HG03342 (cell line): ENCODE results near the gene WNT7A.

Experiments used
- ATAC-seq: cut with Tn5 transposase; IDR thresholded peaks from one replicate; pipeline ENCODE4 v1.9.1; 2021; ENCODE audit warnings: mild to moderate bottlenecking, moderate library complexity; ENCODE audit not compliant: unreplicated experiment

The WNT7A gene

DNA sequence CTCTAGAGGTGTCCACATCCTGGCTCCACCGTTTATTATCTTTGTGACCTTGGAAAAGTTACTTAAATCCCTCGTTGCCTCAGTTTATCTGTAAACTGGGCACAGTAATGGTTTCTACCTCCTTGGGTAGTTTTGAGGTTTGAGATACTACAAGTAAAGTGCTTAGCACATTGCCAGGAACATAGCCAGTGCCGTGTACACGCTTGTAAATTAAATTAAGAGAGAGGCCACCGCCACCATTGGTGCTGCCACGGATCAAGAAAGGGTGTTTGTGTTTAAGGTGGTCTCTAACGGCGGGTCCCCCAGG is 5.8 kb upstream of the WNT7A start:
- ATAC-seq = no peak

DNA sequence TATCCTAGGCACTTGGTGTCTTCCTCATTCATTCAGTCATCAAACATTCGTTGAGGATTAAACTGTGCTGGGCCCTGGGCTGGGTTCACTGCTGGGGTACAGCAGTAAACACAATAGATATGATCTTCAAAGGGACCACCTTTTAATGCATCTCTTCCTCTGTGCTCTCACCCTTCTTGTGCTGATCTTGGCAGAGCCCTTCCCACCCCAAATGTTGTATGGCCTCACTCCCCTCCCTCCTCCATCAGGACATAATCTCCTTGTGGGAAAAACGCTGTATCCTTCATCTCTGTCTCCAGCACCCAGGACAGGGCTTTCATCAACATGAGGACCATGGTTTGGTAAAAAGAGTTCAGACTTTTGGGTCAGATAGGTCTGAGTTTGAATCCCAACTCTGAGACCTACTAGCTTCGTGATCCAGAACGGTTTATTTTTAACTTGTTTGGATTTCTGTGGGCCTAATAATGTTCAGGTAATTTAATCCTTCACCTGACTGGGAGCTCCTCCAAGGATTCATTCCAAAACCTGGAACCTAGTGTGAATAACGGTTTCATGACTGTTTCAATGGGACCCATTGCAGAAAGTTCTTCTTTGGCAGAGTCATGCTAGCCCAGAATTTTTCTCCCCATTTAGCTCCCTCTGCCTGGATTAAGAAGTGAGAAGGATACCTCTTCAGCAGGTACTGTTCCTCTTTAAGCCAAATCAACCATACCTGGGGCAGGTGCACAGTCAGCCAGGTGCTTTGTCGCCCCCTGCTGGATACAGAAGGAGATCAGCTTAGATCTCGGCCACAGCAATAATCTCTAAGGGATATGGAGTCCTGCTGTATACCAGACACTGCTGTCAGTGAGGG is 5.2 kb upstream of the WNT7A start:
- ATAC-seq = no peak

GRCh38 chr3:13883681-13884080 is 3.8 kb upstream of the WNT7A start:
- no peak for ATAC-seq

DNA sequence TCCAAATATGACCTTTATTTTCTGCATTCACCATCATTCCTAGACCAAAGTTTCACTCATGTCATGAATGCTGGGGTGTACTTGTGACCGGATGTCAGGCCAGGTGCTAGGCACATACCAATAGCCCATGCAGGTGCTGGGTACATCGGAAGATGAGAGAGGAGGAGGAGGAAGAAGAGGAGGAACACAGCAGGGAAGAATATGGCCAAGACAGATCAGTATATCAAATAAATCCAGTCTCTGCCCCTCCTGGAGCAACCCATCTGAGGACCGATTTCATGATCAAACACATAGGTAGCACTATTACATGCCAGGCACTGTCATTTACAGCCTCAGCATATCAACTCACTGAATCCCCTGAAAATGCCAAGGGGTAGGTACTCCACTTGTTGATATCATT is 3.0 kb upstream of the WNT7A start:
- no peak for ATAC-seq

DNA sequence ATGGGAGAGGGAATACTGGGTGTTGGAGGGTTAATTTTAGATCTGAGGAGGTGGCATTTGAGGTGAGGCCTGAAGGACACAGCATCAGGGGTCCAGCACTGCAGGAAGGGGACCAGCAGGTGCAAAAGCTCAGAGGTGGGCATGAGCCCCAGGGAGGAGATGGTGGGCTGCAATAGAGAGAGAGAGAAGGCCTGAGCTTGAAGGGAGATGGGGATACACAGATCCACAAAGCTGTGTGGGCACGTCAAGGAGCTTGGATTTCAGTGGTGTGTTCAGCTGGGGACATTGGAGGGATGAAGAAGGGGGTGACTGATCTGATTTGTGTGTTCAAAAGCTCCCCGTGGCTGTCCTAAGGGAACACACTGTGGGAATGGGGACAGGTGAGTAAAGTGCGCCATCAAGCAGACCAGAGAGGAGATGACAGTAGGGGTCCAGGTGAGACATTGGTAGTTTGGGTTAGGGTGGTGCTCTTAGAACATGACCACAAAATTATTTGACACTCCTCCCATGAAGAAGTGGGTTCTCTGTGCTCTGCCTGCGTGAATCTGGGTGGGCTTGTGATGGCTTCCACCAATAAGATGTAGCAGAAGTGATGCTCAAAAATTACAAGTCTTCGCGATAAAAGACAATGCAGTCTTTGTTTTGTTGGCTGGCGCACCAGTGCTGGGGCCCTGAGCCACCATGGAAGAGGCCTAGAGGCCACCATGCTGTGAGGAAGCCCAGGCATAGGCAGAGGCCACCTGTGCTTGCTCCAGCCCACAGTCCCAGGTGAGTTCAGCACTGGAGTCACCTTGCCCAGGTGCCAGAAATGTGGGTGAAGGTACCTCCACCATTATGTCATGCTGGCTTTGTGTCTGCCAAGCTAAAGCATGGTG is 1.9 kb upstream of the WNT7A start:
- no peak for ATAC-seq

DNA sequence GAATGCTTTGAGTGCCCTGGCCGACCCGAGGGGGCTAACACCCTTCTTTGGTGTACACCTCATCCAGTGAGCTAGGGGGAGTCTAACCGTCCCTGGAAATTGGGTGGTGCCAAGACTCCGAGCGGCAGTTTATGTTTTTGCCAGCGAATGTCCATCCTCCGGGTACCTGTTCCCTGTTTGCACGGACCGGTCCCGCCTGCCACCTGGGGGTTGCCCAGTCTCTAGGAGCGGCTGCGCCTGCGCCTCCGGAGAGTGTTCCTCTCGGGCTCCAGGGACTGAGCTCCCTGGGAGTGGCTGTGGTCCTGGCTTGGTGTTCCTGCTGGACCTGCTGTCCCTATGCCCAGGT is 913 bp upstream of the WNT7A start:
- no peak for ATAC-seq

DNA sequence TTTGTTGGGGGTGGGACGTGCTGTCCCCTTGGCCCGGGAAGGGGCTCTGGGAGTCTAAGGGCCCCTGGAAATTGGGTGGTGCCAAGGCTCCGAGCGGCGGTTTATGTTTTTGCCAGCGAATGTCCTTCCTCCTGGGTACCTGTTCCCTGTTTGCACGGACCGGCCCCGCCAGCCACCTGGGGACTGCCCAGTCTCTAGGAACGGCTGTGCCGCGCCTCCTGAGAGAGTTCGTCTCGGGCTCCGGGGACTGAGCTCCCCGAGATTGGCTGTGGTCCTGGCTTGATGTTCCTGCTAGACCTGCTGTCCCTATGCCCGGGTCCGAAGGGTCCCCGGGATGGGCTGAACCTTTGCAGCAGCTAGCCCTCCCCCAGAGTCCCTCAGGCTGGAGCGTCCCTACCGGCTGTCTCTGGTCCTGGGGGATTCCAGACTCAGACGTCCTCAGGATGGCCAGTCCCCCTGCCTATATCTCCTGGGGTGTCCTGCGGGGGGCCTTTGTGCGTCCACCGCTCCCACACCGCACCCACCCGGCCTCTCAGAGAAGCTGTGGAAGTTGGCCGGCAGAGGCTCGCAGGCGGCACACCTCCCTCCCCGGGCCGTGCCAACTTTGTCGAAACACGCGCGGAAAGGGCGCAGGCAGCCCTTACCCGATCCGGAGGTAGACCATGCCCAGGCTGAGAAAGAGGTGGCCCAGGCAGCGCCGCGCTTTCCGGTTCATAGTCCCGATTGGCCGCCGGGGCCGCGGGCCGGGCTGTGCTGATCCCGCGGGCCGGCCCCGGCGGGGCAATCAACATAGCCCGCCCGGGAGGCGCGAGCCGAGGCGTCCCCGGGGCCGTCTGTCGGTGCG is 547 bp downstream of the WNT7A start:
- ATAC-seq = no peak

- no peak for ATAC-seq
These were observed 1.4 kb downstream of the WNT7A start for GRCh38 chr3:13878281-13879101.

- ATAC-seq = no peak
These were observed 2.0 kb downstream of the WNT7A start for GRCh38 chr3:13877911-13878280.

DNA sequence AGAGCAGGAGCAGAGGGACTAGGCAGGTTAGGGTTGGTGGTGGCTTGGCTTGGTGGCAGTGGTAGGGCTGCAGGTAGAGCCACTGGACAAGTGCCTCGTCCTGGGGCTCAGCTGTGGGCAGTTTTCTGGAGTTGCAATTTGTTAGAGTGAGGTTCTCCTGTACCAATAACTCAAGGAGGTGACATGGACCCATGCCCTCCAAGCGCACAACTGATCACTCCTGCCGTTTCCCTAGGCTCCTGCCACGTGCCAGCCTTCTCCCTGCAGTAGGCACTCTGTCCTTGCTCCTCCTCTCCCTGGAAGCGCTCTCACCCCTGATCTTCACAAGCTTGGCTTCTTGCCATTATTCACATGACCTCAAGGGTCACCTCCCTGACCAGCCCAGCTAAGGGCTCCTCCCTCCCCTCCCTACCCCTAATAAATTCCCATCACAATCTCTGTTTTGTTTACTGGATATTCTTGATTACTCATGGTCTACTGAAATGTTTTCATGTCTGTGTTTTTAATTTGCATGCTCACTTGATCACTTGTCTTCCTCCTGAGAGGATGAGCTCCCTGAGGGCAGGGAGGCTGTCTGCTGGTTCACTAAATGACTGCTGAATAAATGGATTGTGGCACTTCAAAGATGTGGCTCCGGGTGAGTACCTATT is 3.3 kb downstream of the WNT7A start:
- no peak for ATAC-seq

DNA sequence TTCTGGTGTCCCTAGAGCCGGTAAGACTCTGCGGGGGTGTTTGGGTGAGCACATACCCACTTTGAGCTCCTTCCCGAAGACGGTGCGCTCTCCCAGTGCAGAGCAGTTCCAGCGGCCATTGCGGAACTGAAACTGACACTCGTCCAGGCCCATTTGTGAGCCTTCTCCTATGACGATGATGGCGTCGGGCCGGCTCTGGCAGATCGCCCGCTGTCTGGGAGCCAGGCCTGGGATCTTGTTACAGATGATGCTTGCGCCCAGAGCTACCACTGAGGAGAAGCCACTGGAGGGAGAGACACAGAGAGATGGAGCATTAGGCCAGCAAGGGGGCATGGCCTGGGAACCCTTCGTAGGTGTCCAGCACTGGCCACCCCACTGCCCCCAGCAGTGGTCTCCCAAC is 5.0 kb downstream of the WNT7A start:
- no peak for ATAC-seq

DNA sequence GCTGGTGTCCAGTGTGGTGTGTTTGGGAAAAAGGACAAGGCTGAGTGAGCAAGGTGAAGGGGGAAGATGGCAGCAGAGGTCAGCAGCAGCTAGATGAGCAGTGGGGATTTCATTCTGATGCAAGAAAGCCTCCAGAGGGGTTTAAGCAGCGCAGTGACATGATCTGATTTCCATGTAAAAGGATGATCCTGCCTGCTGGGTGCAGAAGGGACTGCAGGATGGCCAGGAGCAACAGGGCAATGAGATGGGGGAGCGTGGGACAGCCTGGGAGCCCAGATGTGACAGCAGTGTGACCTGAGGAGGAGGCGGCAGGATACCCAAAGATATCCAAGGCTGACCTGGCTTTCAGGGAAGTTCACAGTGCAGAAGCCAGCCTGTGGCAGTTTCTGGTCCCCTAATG is 6.1 kb downstream of the WNT7A start:
- ATAC-seq = no peak

DNA sequence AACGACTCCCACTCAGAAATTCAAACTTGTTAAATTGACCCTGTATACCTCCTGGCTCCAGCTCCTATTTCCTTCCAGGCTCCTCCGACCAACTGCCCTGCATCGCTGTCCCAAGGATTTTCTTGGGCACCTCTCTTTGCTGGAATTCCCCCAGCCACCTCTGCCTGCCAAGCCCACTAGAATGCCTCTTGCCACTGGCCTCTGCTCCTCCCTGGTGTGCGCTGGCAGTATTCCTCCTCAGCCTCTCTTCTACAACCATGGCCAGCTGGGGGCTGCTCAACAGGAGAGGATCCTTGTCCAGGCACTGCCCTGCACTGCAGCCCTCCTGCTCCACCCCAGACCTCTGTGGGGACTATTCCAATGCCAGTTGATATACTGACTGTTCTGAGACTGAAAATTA is 7.4 kb downstream of the WNT7A start:
- no peak for ATAC-seq

DNA sequence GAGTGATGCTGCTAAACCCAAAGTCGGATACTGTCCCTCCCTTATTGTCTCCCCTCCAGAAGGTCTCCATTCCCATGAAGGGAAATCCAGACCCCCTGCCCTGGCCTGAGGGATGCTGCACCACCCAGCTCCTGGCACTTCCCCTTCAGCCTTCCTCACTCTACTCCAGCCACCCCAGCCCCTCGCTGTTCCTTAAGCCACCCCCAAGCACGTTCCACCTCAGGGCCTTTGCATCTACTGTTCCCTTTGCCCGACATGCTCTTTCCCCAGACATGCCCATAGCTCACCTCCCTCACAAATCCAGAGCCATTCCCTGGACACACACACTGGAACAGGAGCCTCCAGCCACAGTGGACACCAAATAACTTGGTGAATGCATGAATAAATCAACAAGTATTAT is 8.1 kb downstream of the WNT7A start:
- ATAC-seq = no peak

- ATAC-seq = no peak
These were observed 9.0 kb downstream of the WNT7A start for GRCh38 chr3:13870902-13871301.

GRCh38 chr3:13869761-13870343 is 10.0 kb downstream of the WNT7A start:
- ATAC-seq = no peak

DNA sequence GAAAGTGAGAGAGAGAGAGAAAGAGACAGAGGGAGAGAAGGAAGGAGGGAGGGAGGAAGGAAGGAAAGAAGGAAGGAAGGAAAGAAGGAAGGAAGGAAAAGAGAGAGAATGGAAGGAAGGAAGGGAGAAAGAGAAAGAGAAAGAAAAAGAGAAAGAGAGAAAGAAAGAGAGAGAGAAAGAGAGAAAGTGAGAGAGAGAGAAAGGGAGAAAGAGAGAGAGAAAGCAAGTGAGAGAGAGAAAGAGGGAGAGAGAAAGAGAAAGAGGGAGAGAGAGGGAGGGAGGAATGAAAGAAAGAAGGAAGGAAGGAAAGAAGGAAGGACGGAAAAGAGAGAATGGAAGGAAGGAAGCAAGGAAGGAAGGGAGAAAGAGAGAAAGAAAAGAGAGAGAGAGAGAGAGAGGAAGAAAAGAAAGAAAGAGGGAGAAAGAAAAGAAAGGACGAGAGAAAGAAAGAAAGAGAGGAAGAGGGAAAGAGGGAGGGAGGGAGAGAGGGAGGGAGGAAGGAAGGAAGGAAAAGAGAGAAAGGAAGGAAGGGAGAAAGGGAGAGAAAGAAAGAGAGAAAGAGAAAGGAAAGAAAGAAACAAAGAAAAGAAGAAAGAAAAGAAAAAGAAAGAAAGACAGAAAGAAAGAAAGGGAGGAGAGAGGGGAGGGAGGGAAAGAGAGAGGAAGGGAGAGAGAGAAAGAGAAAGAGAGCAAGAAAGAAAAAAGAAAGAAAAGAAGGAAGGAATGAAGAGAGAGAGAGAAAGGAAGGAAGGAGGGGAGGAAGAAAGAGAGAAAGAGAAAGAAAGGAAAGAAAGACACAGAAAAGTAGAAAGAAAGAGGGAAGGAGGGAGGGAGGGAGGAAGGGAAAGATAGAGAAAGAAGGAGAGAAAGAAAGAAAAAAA is 10.8 kb downstream of the WNT7A start:
- no peak for ATAC-seq

DNA sequence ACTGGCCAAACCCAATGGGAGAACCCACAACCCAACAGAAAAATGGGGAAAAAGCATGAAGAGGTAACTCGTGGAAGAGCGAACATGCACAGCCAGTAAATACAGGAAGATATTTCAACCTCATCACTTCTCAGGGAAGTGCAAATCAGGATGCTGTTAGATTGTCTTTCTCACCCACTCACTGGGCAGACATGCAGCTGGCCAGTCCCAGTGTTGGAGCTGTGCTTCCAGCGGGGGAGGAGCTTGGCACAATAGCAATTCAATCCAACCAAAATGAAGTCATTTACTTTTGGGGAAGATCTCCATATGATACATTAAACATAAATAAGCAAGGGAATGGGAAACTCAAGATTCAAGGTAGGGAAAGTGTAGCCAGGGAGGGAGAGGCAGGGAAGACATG is 12.1 kb downstream of the WNT7A start:
- no peak for ATAC-seq
